GM21381 (cell line): ENCODE measurements around the gene WSB1.
"Not testable (repeated sequence)": the region's sequence is repeated elsewhere in the genome, so short reads cannot be mapped to it uniquely, and the experiment has no call there.

Source experiments
- ATAC-seq: cut with Tn5 transposase; IDR thresholded peaks from one replicate; pipeline ENCODE4 v1.9.1; 2021; ENCODE audit warnings: mild to moderate bottlenecking, moderate library complexity; ENCODE audit not compliant: unreplicated experiment

The WSB1 gene

GRCh38 chr17:27313301-27313700, 19.4 kb downstream of the WSB1 start:
- no peak for ATAC-seq

GRCh38 chr17:27315322-27315721, 21.4 kb downstream of the WSB1 start:
- ATAC-seq: no peak

GRCh38 chr17:27315796-27316465, 22.0 kb downstream of the WSB1 start:
- no peak for ATAC-seq

GRCh38 chr17:27318228-27318627, 24.3 kb downstream of the WSB1 start:
- ATAC-seq: no peak

GRCh38 chr17:27318633-27319032, 24.7 kb downstream of the WSB1 start:
- no peak for ATAC-seq

- no peak for ATAC-seq
Measured at GRCh38 chr17:27319541-27320221, 25.8 kb downstream of the WSB1 start.

GRCh38 chr17:27320222-27320560, 26.3 kb downstream of the WSB1 start:
- no peak for ATAC-seq

GRCh38 chr17:27321372-27321771, 27.5 kb downstream of the WSB1 start:
- ATAC-seq: no peak

- no peak for ATAC-seq
Measured at GRCh38 chr17:27322026-27322425, 28.1 kb downstream of the WSB1 start.

- no peak for ATAC-seq
Measured at GRCh38 chr17:27322690-27323508, 29.0 kb downstream of the WSB1 start.

GRCh38 chr17:27323538-27324215, 29.8 kb downstream of the WSB1 start:
- no peak for ATAC-seq

GRCh38 chr17:27324771-27325339, 30.9 kb downstream of the WSB1 start:
- ATAC-seq: no peak

- no peak for ATAC-seq
Measured at GRCh38 chr17:27326051-27326450, 32.1 kb downstream of the WSB1 start.

GRCh38 chr17:27326585-27326984, 32.7 kb downstream of the WSB1 start:
- no peak for ATAC-seq

- ATAC-seq: no peak
Measured at GRCh38 chr17:27327397-27327796, 33.5 kb downstream of the WSB1 start.

GRCh38 chr17:27327871-27328270, 34.0 kb downstream of the WSB1 start:
- no peak for ATAC-seq

- ATAC-seq: not testable (repeated sequence)
Measured at GRCh38 chr17:27328686-27329085, 34.8 kb downstream of the WSB1 start.

GRCh38 chr17:27329146-27329805, 35.4 kb downstream of the WSB1 start:
- no peak for ATAC-seq

- no peak for ATAC-seq
Measured at GRCh38 chr17:27332047-27332393, 38.1 kb downstream of the WSB1 start.
